Stimulated activated CD4-positive, alpha-beta T cell treated with anti-CD3 and anti-CD28 coated beads, TNF-alpha, amount 100 ng/mL, for 1 hour (primary cell): Measurements from ENCODE around the gene ENKUR.

Experiments
- DNase-seq, 3 donors: peaks; one replicate each; pipeline ENCODE4 v3.0.0-alpha.2; 2020; ENCODE audit warnings: low read depth in 3 of 3, low spot score in 1 of 3

Gene ENKUR

DNA sequence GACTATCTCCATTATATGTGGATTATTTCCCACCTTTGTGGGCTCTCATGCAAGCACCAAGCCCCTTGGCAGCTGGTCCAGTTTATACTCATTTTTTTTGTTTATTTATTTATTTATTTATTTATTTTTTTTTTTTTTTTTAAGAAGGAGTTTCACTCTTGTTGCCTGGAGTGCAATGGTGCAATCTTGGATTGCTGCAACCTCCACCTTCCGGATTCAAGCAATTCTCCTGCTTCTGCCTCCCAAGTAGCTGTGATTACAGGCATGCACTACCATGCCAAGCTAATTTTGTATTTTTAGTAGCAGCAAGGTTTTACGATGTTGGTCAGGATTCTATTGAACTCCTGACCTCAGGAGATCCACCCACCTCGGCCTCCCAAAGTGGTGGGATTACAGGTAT lies 66.3 kb downstream of the ENKUR start:
- no peak for DNase-seq

DNA sequence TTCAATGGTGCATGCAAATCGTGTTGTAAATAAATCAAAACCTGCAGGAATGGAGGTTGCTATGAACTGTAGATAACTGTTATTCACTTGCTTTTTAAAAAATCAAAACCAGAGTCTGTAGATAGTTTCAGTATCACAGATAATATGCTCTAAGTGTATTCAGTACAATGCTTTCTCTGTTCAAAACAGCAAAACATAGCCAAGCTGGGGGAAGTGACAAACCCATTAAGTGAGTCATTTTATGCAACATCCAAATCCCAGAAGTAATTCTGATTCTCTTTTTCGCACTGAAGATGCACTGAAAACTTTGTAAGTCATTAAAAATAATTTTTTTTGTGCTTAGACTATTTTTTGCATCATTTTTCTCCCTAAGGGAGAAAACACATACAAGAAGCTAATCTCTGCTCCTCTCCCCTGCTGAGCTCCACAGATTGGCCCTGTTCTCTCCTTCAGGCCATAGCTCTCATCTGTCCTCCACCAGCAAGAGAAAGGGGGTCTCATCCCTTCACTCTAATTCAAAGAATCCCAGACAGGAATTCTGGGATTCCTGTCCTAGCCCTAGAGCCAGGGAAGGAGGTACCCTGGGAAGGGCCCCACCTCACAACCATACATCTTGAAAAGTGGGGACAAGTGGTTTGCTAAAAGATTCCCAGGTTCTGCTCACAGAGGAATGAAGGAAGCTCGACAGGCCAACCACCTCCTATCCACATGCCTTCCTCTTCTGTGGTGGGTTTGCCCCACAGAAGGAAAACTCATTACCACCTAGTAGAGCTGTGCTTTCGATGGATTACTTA lies 68.5 kb downstream of the ENKUR start:
- no peak for DNase-seq

DNA sequence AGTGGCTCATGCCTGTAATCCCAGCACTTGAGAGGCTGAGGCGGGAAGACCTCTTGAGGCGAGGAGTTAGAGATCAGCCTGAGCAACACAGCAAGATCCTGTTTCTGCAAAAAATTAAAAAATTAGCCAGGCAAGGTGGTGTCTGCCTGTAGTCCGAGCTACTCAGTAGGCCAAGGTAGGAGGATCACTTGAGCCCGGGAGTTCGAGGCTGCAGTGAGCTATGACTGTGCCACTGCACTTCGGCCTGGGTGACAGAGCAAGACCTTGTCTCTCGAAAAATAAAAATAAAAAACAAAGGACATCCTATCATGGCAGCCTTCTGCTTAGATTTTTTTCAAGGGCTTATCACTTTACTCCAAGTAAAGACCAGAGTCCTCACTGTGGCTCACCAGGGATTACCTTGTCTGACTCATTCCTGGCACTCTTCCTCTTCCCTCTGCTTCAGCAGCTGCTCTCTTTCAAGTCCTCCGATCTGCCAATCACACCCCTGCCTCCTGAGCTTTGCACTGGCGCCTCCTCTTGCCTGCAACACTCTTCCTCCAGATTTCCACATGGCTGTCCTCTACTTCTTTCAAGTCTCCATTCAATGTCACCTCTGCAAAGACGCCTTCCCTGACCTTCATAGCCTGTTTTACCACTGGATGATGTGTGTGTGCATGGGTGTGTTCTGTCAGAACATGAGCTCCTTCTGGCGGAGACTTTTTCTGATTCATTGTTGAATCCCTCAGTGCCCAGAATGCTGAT lies 71.3 kb downstream of the ENKUR start:
- no peak for DNase-seq

DNA sequence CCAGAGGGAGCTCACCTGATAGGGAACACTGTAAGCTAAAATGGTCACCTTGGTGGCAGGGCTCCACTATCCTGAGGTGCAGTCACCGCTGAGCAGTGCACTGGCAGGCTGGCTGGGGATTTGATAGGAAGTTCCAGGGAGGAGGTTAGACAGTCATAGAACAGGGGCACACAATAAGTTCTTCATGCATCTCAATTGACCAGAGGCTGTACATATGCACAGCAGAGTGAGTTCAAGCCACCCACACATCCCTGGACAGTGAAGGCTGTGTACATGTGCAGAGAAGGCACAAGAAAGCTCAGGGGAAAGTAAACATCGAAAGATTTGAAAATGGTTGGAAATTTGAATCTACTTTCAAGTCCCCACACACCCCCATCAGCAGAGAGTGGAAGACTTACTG lies 77.4 kb downstream of the ENKUR start:
- DNase-seq = no peak

DNA sequence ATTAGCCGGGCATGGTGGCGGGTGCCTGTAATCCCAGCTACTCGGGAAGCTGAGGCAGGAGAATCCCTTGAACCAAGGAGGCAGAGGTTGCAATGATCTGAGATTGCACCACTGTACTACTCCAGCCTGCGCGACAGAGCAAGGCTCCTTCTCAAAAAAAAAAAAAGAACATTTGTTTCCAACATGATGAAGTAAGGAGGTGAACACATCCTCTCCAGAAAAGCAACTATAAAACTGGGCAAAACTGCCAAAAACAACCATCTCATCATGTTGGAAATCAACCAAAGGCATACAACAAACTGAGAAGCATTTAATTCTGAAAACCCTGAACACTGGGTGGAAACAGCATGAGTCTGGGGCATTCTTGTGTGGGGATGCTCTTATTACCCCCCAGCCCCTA lies 77.9 kb downstream of the ENKUR start:
- DNase-seq = no peak

DNA sequence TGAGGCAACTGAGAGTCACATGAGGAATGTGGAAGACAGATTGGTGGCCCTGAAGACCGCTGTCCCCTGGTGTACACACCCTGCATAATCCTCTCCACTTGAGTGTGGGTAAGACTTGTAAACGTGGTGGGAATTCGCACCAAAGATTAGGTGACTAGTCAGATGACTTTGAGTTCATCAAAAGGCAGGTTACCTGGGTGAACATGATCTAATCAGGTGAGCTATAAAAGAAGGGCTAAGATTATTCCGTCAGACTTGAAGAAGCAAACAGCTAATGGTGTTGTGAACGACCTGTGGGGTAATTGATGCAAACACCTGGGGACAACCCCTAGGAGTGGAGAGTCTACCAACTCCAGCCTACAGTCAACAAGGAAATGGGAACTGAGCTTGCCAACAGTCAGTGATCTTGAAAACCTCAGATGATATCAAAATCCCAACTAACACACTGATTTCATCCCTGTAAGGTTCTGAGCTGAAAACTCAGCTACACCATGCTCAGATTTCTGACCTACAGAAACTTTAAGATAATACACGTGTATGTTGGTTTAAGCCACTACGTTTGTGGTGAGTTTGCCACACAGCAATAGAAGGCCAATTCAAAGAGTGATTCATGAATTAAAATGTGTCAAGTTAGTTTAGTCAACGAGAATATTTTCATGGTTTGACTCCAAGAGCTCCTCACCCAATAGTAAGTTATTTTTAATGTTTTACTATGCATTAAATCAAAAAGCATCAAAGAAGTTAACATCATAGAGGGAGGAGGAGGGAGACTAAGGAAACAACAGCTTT lies 80.3 kb downstream of the ENKUR start:
- no peak for DNase-seq
